ENCODE results near the gene ARHGEF37.

DNA sequence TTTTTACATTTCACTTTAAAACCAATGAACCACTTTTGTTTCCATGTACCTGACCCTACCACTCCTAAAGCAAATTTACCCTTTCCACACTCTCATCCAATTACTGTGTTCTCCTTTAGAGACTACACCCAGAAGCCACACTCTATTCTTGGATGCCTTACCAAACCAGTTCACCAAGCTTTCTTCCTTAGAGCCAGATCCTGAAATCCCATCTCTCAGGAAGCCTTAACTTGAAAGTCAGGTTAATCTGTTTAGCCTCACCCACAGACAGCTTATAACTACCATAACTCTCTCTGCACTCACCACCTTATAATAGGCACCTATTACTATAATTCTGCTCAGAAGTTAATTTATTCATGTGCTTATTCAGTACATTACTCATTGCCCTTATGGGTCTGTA lies 34.3 kb upstream of the ARHGEF37 start:
- TF ChIP-seq CTCF (IDR thresholded peaks at IDR 0.05): no peak
- TF ChIP-seq POLR2A (IDR thresholded peaks at IDR 0.05): no peak

All from breast epithelium (tissue), 3 donors.